ENCODE data around the gene PTTG2.
"Not testable (repeated sequence)": the region's sequence is repeated elsewhere in the genome, so short reads cannot be mapped to it uniquely, and the experiment has no call there.

PTTG2 gene

DNA sequence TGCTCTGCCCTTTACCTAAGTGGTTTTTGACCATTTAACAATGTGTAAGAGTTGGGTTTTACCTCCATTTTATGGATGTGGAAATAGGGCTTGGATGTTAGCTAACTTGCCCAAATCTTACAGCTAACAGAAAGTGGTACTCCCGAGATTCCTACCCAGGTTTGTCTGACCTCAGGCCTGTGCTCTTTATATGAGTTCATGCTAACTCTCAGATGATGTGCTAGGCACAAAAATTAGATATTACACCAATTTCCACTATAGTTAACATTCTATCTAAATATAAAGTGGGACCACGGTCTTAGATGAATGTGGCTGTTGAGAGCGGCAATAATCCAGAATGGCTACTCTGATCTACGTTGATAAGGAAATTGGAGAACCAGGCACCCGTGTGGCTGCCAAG, at the start of gene PTTG2:
PTTG2 (plus strand) TSS at position 301 of the 400 bp plus-strand sequence; CDS start at position 338, 37 bp downstream.
- no peak for DNase-seq

DNA sequence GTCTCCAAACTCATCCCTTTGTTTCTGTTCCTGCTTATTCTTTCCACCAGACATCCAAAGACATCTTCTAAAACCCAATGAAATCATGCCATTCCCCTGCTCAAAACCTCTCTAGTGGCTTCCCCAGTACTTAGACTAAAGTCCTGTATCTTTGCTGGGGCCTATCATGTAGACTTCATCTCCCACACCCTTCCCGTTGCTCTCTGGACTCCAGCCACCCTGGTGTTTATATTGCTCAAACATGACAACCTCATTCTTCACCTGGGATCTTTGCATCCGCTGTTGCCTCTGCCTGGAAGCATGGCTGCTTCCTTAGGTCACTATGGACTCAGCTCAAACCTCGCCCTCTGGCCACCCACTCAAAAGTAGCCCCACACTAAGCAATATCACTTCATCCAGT, 45.7 kb upstream of the PTTG2 start:
- no peak for DNase-seq

DNA sequence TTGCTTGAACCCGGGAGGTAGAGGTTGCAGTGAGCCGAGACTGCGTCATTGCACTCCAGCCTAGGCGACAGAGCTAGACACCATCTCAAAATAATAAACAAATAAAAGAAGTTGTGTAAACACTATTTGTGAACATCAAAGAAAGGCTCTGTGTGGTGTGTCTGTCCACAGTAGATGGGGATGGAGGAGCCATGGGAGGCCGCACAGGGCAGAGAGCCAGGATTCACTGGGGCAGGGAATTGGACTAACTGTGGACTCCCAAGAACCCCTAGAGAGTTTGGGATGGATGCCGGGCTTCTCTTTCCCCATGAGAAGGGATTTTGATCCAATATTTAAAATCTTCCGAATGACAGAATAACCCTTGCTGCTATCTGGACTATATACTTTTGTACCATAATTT, 42.8 kb upstream of the PTTG2 start:
- DNase-seq = no peak

DNA sequence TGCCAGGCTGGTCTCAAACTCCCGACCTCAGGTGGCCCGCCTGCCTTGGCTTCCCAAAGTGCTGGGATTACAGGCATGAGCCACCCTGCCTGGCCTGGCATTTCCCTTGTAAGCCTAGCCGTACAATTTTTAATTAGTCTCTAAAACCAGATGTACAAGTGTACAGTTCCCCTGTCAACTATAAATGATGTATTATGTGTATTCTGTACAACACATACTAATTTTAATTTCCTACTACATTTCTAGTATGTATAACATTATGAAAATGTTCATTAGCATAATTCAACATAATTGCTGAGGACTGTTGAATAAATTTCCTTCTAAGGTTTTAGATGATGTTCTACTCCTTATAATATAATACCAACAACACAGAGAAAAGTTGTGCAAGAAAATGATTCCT, 41.5 kb upstream of the PTTG2 start:
- DNase-seq = no peak

DNA sequence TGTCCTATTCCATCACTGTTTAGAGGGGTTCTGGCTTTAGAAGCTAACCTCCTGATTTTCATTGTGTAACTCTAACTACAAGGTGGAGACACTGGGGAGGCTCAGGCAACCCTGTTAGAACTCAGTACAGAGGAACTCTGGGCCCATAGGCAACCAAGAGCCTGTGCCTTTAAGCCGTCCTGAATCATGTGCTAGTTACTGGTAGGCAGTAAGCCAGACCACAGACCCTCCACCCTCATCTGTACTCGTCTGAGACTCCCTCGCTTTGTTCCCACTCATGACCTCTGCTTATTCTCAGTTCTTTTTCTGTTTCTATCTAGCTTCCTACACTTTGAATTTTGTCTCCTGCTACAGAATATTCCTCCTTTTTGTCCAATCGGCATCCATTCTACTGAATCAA, 37.9 kb upstream of the PTTG2 start:
- DNase-seq = no peak

DNA sequence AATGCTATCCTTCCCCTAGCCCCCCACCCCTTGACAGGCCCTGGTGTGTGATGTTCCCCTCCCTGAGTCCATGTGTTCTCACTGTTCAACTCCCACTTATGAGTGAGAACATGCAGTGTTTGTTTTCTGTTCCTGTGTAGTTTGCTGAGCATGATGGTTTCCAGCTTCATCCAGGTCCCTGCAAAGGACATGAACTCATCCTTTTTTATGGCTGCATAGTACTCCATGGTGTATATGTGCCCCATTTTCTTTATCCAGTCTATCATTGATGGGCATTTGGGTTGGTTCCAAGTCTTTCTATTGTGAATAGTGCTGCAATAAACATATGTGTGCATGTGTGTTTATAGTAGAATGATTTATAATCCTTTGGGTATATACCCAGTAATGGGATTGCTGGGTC, 37.1 kb upstream of the PTTG2 start:
- DNase-seq = not testable (repeated sequence)

DNA sequence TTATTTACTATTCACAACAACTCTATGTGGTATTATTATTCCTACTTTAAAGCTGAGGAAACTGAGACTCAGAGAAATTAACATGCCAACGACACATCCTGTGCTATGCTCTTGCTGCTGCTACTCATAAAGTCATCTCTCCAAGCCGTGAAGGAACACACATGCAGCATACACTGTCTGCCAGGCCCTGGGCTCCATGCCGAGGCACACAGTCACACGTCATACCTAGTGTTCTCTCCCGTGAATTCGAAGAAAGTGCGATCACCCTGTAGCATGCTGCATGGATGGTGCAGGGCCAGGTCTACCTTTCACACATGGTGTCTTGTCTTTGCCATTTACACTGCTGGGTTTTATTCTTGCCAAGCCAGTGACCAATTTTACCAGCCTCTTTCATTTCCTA, 35.3 kb upstream of the PTTG2 start:
- no peak for DNase-seq

DNA sequence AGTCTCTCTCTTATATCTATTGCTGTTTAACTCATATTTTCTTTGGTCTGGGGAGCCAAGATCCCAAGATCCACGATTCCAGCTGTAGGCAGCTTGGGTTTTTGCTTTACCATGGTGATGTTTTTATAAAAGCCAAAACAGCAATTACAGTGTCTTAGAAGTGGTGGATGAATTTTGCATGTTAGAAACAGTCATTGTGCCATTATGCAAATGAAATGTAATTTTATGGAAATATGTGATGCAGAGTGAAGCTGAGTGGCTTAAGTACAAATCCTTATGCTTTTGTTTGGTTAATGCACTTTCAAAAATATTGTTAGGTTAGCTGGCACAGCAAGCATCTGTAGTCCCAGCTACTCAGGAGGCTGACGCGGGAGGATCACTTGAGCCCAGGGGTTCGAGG, 32.8 kb upstream of the PTTG2 start:
- no peak for DNase-seq

DNA sequence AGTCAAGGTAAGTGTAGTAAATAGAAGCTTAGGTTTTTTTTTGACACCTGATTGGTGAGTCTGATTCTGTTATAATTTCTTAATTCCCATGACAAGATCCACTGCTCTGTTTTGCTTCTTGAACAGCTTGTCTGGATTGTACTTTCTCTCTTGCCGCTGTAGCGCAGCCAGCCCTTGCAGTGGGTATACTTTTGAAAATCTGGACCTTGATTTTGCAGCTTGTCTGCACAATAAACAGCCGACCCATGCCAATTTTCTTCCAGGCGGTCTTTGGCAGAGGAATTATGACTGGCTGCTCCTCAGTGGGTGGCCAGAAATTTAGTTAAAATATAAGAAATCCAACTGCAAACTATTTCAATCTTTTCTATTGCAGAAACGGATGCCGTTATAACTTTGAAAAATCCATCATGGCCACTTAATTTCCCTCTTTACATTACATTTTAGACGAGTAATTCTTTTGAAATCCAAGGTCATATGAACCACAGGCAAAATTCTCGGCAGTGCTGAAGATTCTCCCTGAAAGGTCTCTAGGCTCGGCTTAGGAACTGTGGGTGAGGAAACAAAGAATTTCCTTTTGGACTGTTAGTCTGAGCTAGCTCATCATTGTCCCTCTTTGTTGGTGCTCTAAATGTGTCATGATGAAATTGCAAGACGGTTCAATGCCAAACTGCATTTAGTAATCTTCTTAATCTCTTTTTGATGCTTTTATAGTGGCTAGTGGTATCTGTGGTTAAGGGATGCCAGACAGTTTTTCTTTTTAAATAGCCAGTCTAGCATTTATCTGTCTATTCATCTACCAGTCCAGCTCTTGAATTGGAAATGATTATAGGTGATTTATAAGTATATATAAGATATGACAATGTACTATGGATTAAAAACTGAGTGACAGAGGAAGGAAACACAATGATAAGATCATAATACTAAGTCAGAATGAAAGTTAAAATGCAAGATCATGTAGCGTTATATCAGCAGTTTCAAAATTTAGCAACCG, 31.5 kb upstream of the PTTG2 start:
- DNase-seq = no peak

DNA sequence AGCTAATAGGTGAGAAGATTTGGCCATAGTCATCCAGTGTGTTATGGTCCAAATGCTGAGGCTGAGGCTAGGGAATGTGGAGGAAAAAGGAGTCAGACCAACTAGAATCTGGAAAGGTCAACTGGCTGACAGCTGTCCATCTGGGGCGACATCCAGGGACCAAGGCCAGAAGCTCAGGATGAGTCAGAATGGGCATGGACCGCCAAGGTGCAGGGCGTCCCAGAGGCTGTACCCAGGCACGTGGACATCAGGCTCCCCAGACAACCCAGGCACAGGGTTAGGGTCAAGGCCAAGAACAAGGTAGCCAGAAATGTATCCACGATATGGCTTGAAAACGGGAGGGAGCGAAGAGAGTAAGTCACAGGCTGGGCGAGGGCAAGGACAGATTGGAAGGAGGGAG, 26.1 kb upstream of the PTTG2 start:
- DNase-seq = no peak

DNA sequence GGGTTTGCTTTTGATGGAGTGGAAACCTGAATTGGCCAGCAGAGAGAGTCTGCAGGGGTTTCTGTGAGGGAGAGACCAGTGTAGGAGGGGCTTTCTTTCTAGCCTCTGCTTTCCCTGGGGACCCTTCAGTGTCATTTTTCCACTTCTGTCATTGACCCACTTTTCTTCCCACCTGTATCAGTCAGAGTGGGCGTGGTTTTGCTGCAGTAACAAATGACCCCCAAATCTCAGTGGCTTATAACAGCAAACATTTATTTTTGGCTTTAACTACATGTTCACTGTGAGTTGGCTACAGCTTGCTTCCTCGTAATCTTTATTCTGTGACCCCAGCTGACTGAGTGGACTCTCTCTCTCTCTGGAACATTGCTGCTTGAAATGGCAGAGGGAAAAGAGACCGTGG, 25.6 kb upstream of the PTTG2 start:
- DNase-seq = no peak

DNA sequence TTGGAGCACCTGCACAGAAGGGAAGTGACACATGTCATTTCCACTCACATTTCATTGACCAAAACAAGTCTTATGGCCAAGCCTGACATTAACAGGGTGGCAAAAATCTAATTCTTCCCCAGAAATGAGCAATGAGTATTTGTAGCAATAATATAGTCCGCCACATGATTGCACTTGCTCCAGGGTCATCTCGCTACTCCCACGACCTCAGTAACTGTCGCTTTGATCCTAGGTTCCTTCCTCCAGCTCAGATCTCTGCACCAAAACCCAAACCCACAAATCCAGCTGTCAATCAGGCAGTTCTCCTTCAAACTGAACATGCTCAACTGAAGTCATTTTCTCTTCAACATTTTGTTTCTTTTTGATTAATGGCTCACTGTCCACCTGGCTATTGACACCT, 25.2 kb upstream of the PTTG2 start:
- DNase-seq = no peak

DNA sequence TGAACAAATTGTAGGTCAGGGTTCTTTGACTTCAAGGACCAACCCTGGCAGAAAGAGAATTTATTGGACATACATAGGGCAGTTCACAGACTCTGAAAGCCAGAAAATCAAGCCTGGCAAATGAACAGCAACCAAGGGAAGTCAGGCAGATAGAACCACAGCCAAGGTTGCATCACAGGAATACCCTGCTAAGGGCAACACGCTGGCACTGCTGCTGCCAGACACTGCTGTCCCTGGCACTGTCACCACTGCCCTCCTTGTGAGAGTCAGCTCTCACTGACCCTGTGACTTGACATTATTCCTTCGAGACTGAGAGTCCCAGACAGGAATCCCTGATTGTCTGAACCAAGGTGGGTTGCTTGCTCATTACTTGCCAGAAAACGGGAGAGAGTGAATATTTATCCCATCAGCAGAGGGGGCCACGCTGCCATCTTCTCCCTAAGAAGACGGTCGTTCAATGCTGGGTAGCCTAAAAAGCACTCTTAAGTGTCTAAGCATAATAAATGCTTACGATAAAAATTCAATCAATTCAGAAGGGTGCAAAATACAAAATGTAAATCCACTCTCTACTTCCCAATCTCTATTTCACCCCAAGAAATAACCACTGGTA, 23.2 kb upstream of the PTTG2 start:
- no peak for DNase-seq

DNA sequence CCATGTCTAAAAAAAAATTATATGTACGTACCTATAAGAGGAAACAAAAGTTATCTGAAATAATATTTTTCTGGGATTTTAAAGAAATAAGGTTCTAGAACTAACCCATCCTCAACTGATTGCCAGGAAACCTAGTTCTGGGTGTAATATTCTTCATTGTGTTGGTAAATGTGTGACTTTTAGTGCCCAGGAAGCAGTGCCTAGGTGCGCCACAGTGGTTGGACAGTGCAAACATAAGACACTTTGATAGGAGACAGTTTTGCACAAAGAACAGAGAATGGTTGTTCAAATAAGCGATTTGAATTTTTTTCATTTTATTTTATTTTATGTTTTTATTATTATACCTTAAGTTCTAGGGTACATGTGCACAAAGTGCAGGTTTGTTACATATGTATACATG, 22.0 kb upstream of the PTTG2 start:
- no peak for DNase-seq

DNA sequence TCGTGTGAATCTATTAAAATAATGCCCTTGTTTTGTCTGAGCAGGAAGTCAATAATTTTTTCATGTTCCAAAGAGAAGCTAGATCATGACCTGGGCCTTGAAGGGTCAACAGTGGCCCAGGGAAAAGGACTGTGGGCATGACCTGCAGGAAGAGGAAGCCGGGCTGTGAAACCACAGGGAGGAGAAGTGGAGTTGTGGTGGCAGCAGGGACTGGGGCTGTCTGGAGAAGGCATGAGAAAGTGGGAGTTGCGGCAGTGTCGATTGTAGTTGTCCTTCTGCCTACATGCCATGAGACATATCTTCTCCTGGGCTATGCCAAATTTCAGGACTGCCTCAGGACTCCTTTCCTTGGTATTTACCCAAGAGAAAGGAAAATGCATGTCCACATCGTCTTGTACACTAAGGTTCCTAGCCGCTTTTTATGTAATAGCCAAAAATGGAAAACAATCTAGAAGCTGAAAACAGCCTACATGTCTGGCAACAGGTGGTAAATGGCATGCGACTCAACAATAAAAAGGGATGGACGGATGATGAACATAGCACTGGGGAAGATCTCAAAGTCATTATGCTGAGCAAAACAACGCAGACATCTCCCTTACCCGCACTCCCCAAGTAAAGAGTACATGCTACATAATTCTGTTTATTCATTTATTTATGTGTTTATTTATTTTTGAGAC, 13.6 kb upstream of the PTTG2 start:
- DNase-seq = no peak

DNA sequence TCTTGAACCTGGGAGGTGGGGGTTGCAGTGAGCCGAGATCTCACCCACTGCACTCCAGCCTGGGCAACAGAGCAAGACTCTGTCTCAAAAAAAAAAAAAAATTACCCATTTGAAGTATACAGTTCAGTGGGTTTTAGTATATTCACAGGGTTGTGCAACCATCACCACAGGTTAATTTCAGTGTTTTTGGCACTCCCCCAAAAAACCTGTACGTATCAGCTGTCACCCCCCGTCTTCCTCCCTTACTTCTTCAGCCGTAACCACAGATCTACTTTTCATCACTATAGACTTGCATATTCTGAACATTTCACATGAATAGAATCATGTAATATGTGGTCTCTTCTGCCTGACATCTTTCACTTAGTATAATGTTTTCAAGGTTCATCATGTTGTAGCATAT, 11.7 kb upstream of the PTTG2 start:
- DNase-seq = no peak

DNA sequence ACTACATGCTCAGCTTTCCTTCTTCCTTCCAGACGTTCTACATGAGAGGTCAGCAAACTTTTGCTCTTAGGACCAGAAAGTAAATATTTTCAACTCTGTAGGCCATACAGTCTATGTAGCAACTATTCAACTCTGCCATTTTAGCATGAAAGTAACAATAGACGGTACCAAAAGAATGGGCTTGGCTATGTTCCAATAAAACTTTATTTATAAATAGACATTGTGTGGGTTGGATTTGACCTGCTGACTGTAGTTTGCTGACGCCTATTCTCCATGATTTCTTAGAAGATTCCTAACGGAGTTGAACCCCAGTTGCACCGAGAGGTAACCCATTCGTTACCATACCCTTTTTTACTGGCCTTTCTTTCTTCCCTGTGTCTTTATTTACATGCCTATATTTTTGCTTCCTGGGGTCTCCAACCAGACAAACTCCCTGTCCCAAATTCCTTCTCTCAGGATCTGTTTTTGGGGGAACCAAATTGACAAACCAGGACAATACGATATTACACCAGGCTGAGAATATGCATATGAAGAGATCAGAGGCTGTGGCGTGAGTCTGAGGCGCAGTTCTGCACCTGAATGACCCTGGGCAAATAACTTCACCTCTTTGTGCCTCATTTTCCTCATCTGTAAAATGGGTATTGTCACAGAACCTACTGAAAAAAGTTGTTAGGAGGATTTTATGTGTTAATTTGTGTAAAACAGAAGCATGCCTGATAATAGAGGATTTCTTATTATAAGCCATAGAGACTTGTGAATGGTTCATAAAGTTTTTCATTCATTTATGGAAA, 10.4 kb upstream of the PTTG2 start:
- no peak for DNase-seq

DNA sequence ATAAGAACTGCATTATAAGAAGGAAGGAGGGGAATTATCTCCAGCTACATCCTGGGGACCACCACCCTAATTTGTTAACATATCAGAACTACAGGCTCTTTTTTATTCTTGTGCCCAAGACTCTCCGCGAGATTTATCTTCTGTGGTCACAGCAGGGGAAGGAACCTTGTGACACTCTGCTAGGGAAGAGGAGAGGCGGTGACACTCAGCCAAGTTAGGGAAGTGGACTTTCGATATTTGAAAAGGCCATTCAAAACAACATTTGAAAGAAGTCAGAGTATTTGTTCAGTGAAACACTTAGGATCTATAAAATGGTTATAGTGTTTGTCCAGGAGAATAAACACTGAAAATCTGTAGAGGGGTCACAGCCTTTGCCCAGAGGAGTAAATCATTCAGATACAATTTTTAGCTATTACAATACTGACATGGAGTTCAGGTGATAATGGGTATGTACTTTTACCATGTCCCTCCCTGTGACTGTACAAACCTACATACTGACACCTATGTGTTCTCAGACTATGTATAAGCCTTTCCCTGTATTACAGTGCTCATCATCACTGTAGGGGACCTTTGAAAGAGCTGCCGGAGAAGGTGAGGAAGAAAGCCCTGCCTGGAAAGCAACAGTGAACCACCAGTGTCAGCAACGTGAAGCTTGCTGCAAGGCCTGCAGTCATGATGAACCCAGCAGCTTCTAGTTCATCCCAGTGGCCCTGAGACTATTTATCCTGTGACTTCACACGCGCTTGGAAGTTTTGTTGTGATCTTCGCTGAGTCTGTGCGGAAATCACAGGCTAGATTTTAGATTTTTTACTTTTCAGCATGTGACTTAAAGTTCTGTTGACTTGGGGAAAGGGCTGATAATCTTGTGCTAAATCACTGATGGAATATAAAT, 8.5 kb upstream of the PTTG2 start:
- DNase-seq = no peak

DNA sequence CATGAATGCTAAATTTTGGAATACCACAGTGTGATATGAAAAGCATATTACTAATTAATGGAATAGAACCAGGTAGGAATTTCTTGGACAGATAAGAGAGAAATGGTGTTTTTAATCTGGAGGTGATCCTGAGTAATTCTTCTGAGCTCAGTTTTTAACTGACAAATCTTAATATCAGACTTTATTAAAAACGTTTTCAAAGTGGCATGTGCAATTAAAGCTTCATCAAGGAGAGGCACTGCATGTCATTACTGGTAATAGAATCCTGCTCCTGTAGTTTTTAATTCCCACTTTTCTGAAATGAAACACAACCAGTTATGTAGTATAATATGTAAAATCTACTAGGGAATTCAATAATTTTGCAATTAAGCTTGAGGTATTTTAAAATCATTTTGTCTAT, 7.0 kb upstream of the PTTG2 start:
- no peak for DNase-seq

DNA sequence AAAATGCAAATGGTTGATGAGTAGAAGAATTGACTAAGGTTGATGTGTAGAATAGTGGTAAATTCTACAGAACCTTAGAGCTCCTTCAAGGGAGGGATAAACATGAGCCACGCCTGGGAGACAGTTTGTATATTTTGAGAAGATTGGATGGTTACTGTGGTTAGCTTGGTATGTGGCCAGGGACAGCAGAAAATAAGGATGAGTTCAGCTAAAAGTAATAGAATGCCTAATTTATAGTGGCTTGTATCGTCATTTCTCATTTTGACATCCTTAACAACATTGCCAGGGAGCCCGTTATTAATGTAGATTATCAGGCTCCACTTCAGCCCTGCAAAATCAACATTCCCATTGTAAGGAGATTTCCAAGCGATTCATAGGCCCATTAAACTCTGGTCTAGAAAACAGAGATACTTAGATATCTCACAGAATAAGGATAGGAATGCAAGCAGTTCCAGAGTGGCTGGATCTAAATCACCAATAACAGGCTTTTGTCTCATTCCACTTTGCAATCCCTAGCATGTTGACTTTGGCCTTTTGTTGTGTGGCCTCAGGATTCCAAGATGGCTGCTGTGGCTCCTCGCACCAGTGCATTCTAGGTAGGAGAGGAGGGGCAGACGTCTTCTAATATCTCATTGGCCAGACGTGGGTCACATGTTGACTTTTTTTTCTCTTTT, 6.4 kb upstream of the PTTG2 start:
- DNase-seq = no peak

DNA sequence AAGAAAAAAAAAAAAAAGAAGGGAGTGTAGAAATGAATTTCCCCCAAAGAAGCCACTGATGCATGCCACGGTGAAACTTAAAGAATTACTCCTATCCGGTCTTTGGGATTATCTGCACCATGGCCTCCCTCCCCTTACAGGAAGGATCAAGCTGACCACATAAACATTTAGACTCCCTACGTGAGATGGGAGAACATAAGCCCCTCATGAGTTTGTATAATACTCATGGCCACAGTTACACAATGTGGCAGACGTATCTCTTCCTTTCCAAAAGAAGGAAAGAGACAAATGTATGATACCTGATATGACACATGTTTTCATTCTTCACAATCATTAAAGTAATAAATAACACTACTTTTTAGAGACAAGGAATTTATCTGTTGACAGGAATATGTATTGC, 3.3 kb upstream of the PTTG2 start:
- no peak for DNase-seq

Measured in NCI-H187 (cell line).